GM12874 (cell line): ENCODE data around the gene APOBEC3H.

Experiments
- TF ChIP-seq, protein P1 (sequence below): IDR thresholded peaks from 2 replicates; pipeline ENCODE4 v1.5.1; 2011; ENCODE audit warnings: low read depth, mild to moderate bottlenecking, control low read depth, low read length, moderate library complexity; ENCODE audit not compliant: insufficient read depth

The APOBEC3H gene

DNA sequence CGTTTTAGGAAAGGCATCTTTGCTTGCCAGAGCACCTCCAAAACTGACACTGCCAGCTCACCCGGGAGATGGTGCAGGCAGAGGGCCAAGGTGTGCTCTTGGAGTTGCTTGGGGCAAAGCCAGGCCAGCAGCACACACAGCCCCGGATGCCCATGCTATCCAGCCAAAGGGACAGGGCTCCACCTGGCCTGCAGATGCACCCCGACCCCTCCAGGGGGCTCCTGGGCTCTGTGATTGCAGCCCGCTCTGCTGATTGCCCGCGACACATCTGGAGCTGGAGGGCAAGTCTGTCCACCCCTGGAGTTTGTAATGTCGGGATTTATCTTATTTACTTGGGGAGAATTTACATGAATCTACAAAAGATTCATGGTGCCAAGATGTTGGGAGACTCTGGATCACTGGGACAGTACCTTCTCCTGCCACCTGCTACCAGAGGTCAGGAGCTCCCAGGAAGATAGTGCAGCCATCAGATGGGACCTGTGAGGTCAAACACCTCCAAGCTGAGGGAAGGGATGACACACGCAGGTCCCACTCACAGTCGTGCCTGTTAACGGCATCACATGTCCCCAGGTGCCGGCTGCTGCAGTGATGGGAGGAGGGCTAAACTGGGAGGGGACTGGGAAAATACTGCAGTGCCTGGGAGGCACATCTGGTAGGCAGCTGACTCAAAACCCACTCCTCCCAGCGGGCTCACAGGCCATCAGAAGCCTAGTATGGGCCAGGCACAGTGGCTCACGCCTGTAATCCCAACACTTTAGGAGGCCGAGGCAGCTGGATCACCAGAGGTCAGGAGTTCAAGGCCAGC is 38.2 kb downstream of the APOBEC3H start:
- TF ChIP-seq, protein P1, sequence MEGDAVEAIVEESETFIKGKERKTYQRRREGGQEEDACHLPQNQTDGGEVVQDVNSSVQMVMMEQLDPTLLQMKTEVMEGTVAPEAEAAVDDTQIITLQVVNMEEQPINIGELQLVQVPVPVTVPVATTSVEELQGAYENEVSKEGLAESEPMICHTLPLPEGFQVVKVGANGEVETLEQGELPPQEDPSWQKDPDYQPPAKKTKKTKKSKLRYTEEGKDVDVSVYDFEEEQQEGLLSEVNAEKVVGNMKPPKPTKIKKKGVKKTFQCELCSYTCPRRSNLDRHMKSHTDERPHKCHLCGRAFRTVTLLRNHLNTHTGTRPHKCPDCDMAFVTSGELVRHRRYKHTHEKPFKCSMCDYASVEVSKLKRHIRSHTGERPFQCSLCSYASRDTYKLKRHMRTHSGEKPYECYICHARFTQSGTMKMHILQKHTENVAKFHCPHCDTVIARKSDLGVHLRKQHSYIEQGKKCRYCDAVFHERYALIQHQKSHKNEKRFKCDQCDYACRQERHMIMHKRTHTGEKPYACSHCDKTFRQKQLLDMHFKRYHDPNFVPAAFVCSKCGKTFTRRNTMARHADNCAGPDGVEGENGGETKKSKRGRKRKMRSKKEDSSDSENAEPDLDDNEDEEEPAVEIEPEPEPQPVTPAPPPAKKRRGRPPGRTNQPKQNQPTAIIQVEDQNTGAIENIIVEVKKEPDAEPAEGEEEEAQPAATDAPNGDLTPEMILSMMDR, result peak; percentile 75

DNA sequence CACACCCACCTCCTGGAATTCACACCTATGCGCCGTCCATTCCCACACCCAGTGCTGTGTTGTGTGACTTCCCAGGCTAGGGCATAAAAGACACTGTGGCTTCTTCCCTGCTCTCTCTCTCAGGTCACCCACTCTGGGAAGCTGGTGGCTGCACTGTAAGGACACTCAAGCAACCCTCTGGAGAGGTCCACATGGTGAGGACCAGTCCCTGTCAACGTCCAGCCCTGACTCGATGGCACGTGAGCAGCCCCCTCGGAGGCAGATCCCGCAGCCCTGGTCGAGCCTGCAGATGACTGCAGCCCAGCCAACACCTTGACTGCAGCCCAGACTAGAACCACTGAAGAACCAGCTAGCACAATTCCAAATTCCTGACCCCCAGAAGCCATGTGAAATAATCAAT is 39.3 kb downstream of the APOBEC3H start:
- TF ChIP-seq, protein P1, result no peak

DNA sequence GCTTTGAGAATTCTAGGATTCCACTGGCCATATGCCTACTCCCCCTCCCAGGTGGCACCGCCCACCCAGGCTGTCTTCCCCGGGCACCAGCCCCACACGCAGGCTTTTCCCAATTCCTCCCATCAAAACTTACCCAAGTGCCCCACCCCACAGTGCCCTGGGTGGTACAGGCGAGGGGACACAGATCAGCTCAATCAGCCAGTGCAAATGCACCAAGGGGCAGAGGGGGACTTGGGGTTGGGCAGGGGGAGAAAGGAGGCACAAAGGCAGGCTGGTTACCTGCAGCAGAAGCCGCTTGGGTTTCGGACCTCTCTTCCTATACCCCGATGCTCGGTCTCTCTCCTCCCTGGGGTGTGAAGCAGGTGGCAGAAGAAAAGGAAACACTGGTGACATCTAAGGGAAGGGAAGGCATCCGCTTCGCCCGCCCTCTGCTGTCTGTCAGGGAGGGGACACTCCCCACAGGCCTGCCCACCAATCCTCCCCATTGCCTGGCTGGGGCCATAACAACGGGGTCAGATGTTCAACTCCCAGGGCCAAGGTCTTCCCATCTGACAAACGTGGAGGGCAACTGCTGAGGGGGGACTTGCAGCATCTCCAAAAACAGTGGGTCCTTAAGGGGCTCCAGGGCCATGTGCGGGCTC is 41.4 kb downstream of the APOBEC3H start:
- TF ChIP-seq, protein P1, result no peak

DNA sequence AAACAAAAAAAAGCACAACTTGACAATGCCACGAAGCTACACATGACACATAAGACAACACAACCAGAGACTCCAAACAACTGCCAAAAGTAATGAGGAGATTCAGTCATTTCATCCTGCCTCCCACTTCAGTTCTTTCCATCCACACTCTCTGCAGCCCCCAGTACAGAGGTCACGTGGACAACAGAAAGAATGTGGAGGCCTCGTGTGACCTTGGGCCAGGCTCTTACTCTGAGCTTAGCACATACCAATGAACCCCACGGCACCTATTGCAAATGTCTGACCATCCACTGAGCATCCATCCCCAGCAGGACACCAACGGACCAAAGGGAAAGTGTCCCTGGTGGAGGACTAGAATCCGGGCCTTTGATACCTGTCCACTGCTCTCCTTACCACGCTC is 42.9 kb downstream of the APOBEC3H start:
- TF ChIP-seq, protein P1, result no peak

DNA sequence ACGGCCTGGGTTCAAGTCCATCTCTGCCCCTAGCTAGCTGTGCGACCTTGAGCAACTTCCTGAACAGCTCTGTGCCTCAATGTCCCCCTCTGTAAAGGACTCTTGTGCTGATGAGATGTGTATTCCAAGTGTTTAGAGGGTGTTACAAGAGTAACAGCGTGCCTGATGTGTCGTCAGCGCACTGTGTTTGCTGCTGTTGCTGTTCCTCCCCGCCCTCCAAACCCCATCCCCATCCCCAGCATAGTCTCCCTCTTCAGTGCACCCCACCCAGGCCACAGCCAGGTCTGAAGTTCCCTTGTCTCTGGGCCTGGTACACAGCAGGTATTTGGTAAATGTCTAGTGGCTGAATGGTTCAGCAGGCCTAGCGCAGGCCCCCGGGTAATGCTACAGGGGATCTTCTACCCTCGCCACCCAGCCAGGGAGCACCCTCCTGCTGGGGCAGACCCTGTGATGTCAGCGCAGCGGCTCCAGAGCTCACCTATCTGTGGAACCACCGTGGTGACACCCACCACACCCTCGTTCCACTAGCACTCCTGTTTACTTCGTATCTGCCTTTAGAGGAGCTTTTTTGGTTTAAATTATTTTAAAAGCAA is 45.1 kb downstream of the APOBEC3H start:
- TF ChIP-seq, protein P1, result no peak

DNA sequence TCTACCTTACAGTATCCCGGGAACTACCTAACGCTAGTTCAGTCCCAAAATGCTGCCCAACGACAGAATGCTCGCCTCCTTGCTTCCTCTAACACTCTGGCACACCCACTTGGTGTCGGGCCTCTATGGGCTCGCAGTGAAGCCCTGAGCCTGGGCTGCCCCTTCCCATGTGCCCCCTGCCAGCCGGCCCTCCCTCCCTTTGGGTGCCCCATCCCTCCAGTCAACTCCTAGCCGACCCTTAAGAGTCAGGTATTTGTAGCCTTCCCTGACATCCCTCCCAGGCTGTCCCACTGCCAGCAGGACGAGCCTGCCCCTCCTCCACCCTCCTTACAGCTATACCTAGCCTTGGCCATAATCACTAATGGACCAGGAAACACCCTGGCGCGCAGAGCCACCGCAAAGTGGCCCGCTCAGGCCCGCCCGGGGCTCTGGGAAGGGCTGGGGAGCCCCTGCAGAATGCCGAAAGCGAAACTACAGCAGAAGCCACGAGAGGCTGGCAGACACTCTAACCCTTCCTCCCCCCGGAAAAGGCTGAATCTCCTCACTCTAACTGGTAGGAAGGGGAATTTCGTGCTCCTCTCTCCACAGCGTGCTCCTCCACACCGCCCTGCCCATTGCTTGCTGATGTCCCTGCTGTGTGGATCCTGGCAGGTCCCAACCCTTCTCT is 47.2 kb downstream of the APOBEC3H start:
- TF ChIP-seq, protein P1, result no peak

DNA sequence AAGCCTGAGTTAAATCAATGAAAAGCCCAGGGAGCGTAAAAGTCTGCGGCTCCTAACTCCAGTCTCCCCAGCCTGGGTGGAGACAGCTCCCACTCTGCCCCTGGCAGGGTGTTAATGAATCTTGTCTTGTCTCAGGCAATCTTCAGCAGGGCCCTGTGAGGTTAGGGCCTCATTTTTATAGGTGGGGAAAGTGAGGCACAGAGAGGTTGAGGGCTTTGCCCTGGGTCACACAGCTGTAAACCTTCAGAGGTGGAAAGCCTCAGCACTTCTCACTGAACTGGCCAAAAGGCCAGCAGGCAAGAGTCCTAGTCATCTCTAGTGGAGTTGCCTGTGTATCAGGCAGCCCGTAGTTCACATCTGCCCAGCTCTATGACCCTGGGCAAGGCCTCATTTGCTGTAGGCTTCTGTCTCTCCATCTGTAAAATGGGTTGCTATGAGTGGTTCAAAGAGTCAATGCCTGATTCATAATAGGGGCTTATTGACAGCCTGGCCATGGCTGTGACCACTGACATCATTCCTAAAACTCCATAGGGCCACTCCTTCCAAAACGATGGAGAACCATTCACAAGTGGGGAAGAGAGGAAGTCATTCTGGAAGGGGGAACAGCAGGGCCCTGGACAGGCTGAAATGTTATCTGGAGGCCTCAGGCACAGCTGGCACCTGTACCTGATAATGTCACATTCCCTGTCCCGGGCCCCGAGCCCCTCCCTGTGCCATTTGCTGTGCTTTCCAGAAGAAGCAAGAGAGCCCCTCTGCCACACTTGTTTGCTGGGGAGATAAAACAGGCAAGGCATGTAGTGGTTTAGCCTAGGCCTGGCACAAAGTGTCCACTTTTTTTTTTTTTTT is 49.4 kb downstream of the APOBEC3H start:
- TF ChIP-seq, protein P1, result no peak
